ENCODE measurements around the gene VDR.
A peak's percentile ranks its signal among the peaks of the same experiment; 100 is the strongest.

VDR gene

DNA sequence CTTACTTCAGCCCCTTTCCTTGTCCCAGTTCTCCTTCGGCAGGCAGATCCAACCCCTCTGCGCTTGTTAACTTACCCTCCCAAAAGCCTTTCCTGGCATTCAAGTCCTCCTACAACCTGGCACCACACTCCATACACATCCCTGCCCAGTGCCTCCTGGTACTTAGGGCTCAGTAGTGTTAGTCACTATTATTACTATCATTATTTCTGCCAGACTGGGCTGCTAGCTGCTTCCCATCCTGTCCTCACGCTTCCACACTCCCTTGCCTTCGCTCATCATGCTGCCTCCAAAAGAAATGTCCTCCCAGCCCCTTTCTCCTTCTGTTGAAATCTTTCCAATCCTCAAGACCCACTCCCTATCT, 83.5 kb downstream of the VDR start:
- H3K36me3 ChIP-seq (replicated peaks; ENCODE audit: insufficient read depth, low read length) = no peaks in the 10 kb centered on the region
- no peaks in the 10 kb centered on the region for H3K9me3 ChIP-seq (replicated peaks; ENCODE audit: insufficient read depth, low read length)
- no peak overlapping the region for H3K4me2 ChIP-seq (ENCODE audit: low read depth, low read length)
- H3K9me2 ChIP-seq (replicated peaks; ENCODE audit: insufficient read depth, low read length) = no peaks in the 10 kb centered on the region
- DNase-seq = no peak
- H3K4me3 ChIP-seq (ENCODE audit: low read length) = no peak overlapping the region
- no peaks in the 10 kb centered on the region for H3K27me3 ChIP-seq (replicated peaks; ENCODE audit: insufficient read depth, low read length)
- H4K20me1 ChIP-seq (ENCODE audit: insufficient read depth, low read length) = no peaks in the 10 kb centered on the region
- TF ChIP-seq, protein P1, sequence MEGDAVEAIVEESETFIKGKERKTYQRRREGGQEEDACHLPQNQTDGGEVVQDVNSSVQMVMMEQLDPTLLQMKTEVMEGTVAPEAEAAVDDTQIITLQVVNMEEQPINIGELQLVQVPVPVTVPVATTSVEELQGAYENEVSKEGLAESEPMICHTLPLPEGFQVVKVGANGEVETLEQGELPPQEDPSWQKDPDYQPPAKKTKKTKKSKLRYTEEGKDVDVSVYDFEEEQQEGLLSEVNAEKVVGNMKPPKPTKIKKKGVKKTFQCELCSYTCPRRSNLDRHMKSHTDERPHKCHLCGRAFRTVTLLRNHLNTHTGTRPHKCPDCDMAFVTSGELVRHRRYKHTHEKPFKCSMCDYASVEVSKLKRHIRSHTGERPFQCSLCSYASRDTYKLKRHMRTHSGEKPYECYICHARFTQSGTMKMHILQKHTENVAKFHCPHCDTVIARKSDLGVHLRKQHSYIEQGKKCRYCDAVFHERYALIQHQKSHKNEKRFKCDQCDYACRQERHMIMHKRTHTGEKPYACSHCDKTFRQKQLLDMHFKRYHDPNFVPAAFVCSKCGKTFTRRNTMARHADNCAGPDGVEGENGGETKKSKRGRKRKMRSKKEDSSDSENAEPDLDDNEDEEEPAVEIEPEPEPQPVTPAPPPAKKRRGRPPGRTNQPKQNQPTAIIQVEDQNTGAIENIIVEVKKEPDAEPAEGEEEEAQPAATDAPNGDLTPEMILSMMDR (IDR thresholded peaks at IDR 0.05; ENCODE audit: low read length) = no peak
- TF ChIP-seq EZH2phosphoT487 (IDR thresholded peaks at IDR 0.05; ENCODE audit: low read length) (no peak), EZH2 (optimal IDR thresholded peaks at IDR 0.05; ENCODE audit: low read depth, low read length) (no peak)
- peaks cover 18% of the 10 kb centered on the region for H3F3A ChIP-seq (ENCODE audit: insufficient read depth, low read length)
- peaks cover 38% of the 10 kb centered on the region for H3K79me2 ChIP-seq (ENCODE audit: low read length)
- H3K9ac ChIP-seq (ENCODE audit: low read length) = no peak overlapping the region
- H3K4me1 ChIP-seq (ENCODE audit: low read length) = peaks cover 57% of the 10 kb centered on the region
- H3K27ac ChIP-seq (ENCODE audit: low read length) = no peak overlapping the region
- no peak overlapping the region for H2AFZ ChIP-seq (ENCODE audit: low read length)

DNA sequence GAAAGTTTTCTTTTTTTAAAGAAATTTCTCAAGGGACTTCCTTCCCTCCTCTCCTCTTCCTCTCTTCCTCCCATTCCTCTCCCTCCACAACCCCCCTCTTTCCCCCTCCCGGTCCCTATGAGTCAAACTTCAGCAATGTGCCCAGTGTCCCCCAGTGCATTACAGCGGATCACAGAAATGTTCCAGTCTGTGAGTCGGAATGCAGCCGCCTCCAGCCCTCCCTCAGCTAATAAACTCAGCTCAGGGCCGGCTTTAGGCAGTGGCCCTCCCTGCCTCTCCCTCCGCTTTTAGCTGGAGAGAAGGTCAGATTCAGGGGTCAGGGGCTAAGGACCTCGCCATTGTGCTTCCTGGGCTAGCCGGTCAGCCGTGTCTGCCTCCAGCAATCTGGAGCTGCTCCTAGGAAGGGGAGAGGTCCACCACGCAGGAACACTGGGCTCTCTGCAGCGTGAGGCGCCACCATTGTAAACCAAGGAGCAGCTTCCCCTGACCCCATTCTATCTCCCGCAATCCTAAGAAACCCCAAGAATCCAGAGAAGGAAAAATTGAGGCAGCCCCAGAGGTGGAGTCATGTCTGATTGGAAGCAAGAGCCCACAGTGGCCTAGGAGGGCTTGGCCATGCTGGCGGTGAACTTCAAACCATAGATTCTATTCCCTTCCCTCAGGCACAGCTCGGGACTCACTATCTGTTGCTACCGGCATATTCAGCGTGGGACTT, 84.0 kb downstream of the VDR start:
- TF ChIP-seq, protein P1 (IDR thresholded peaks at IDR 0.05; ENCODE audit: low read length) = no peak
- TF ChIP-seq EZH2phosphoT487 (IDR thresholded peaks at IDR 0.05; ENCODE audit: low read length) (no peak), EZH2 (optimal IDR thresholded peaks at IDR 0.05; ENCODE audit: low read depth, low read length) (no peak)
- Histone ChIP-seq H3K9ac (ENCODE audit: low read length) (peak overlapping the region; percentile 89; the same call in 1 of the 2 replicates), H4K20me1 (ENCODE audit: insufficient read depth, low read length) (no peaks in the 10 kb centered on the region), H3K9me3 (replicated peaks; ENCODE audit: insufficient read depth, low read length) (no peaks in the 10 kb centered on the region), H3K4me1 (ENCODE audit: low read length) (peaks cover 57% of the 10 kb centered on the region), H3K9me2 (replicated peaks; ENCODE audit: insufficient read depth, low read length) (no peaks in the 10 kb centered on the region), H3K4me3 (ENCODE audit: low read length) (peak overlapping the region; percentile 83), H3K4me2 (ENCODE audit: low read depth, low read length) (peak overlapping the region; percentile 99), H3K36me3 (replicated peaks; ENCODE audit: insufficient read depth, low read length) (no peaks in the 10 kb centered on the region), H3F3A (ENCODE audit: insufficient read depth, low read length) (peaks cover 18% of the 10 kb centered on the region), H3K79me2 (ENCODE audit: low read length) (peaks cover 43% of the 10 kb centered on the region), H2AFZ (ENCODE audit: low read length) (no peak overlapping the region), H3K27ac (ENCODE audit: low read length) (peak overlapping the region; percentile 64; the same call in 1 of the 2 replicates), H3K27me3 (replicated peaks; ENCODE audit: insufficient read depth, low read length) (no peaks in the 10 kb centered on the region)
- DNase-seq = no peak

- DNase-seq = peak; percentile 85
- H3K79me2 ChIP-seq (ENCODE audit: low read length) = peaks cover 50% of the 10 kb centered on the region
Observed at GRCh38 chr12:47819896-47820630, 84.7 kb downstream of the VDR start, which contains the start of gene HDAC7. HDAC7 (minus strand) TSS chr12:47819903; CDS start chr12:47819785, 118 bp downstream.

More at GRCh38 chr12:47819896-47820630, 84.7 kb downstream of the VDR start, which contains the start of gene HDAC7:
- H3K27ac ChIP-seq (ENCODE audit: low read length) = peak within 1 kb of the TSS; percentile 70
- H4K20me1 ChIP-seq (ENCODE audit: insufficient read depth, low read length) = no peaks in the 10 kb centered on the region
- peak within 1 kb of the TSS; percentile 89 for H3K9ac ChIP-seq (ENCODE audit: low read length)
- TF ChIP-seq, protein P1 (IDR thresholded peaks at IDR 0.05; ENCODE audit: low read length) = no peak
- TF ChIP-seq EZH2phosphoT487 (IDR thresholded peaks at IDR 0.05; ENCODE audit: low read length) (no peak), EZH2 (optimal IDR thresholded peaks at IDR 0.05; ENCODE audit: low read depth, low read length) (no peak)
- peak within 1 kb of the TSS; percentile 80 for H2AFZ ChIP-seq (ENCODE audit: low read length)
- H3K4me1 ChIP-seq (ENCODE audit: low read length) = peaks cover 54% of the 10 kb centered on the region
- no peaks in the 10 kb centered on the region for H3K36me3 ChIP-seq (replicated peaks; ENCODE audit: insufficient read depth, low read length)
- no peaks in the 10 kb centered on the region for H3K9me3 ChIP-seq (replicated peaks; ENCODE audit: insufficient read depth, low read length)
- H3K4me2 ChIP-seq (ENCODE audit: low read depth, low read length) = peak within 1 kb of the TSS; percentile 99
- H3K27me3 ChIP-seq (replicated peaks; ENCODE audit: insufficient read depth, low read length) = no peaks in the 10 kb centered on the region
- H3K9me2 ChIP-seq (replicated peaks; ENCODE audit: insufficient read depth, low read length) = no peaks in the 10 kb centered on the region
- H3F3A ChIP-seq (ENCODE audit: insufficient read depth, low read length) = peaks cover 22% of the 10 kb centered on the region
- H3K4me3 ChIP-seq (ENCODE audit: low read length) = peak within 1 kb of the TSS; percentile 89
